HepG2 (cell line): ENCODE measurements around the gene HDLBP. TPM values are rescaled to one million over a fixed set of nuclear protein-coding genes. Genes with fewer than 3 reads are reported as not detected.

ENCODE experiments used
- ATAC-seq: fragments of 200-7000 bp; cut with Tn5 transposase; 3 replicates; pipeline ENCODE4 v1.9.1; 2020; ENCODE audit warnings: mild to moderate bottlenecking, moderate library complexity
- BruUV-seq: library from RNA; stranded (reverse); fragments of 400-500 nt; replicated peaks from 2 replicates; lab custom pipeline; 2021; lab: Mats Ljungman, UMichigan
- CTCF ChIA-PET: fragments of 300-600 bp; formaldehyde crosslinking; extraction: SDS; loops from one replicate; lab custom pipeline; 2021; ENCODE audit warnings: low total read pairs, inconsistent platforms, low intra/inter-chr PET ratio; lab: Yijun Ruan, JAX
- POLR2A ChIA-PET: fragments of 350-600 bp; sonication (Branson Sonifier 250); formaldehyde crosslinking; loops from one replicate; lab custom pipeline; 2020; ENCODE audit warnings: antibody characterized with exemption, inconsistent platforms; lab: Yijun Ruan, JAX
- DNase-seq: peaks from one replicate; pipeline ENCODE4 v3.0.0-alpha.2; 2015; ENCODE audit warnings: low spot score
- FAIRE-seq: peaks from 3 replicates; lab custom pipeline; 2011; peaks lifted over from hg19 to GRCh38; lab: Jason Lieb, UNC
- H2AFZ ChIP-seq: one replicate; pipeline ENCODE4 v1.6.1; 2011; ENCODE audit warnings: low read length, inconsistent platforms
- H3K27ac ChIP-seq: fragments of 300-600 bp; 3 replicates; pipeline ENCODE4 v1.8.0; 2011; ENCODE audit warnings: mixed run types, mild to moderate bottlenecking, mixed read lengths, low read length, inconsistent platforms; ENCODE audit not compliant: insufficient read depth; ENCODE audit errors: extremely low read length
- H3K27me3 ChIP-seq, 2 experiments: fragments of 200-600 bp in 1 of 2; 2 replicates in 1 of 2; 3 replicates in 1 of 2; pipeline versions ENCODE4 v1.6.0 to v1.8.0; 2011; ENCODE audit warnings: low read length in 2 of 2, mild to moderate bottlenecking in 2 of 2, moderate library complexity in 2 of 2, inconsistent platforms in 1 of 2; ENCODE audit not compliant: insufficient read depth in 2 of 2, control insufficient read depth in 1 of 2
- H3K36me3 ChIP-seq, 2 experiments: fragments of 200-600 bp in 1 of 2; replicated peaks in 1 of 2; 2 replicates in 1 of 2; 3 replicates in 1 of 2; pipeline versions ENCODE4 v1.5.1 to v1.8.0; 2011; ENCODE audit warnings: low read length in 2 of 2, inconsistent platforms in 1 of 2; ENCODE audit not compliant: insufficient read depth in 2 of 2, control insufficient read depth in 1 of 2
- H3K4me1 ChIP-seq: 2 replicates; pipeline ENCODE4 v1.5.1; 2012; ENCODE audit warnings: low read length, inconsistent platforms; ENCODE audit not compliant: insufficient read depth
- H3K4me2 ChIP-seq: 2 replicates; pipeline ENCODE4 v1.6.0; 2011; ENCODE audit warnings: low read depth, low read length, inconsistent platforms
- H3K4me3 ChIP-seq, 3 experiments: fragments of 200-600 bp in 1 of 3; sonication (generic), shearing (Covaris generic) in 1 of 3; replicated peaks in 1 of 3; 2 replicates each; pipeline ENCODE4 v1.5.1; 2011 to 2016; ENCODE audit warnings: low read length in 3 of 3, inconsistent platforms in 2 of 3, low read depth in 2 of 3, mild to moderate bottlenecking in 2 of 3, control low read depth in 1 of 3, mixed read lengths in 1 of 3; ENCODE audit not compliant: insufficient read depth in 1 of 3
- H3K79me2 ChIP-seq: one replicate; pipeline ENCODE4 v1.6.1; 2011; ENCODE audit warnings: low read length, inconsistent platforms; ENCODE audit not compliant: insufficient read depth
- H3K9ac ChIP-seq: 2 replicates; pipeline ENCODE4 v1.6.0; 2011; ENCODE audit warnings: mild to moderate bottlenecking, low read depth, low read length, inconsistent platforms; ENCODE audit not compliant: insufficient read depth
- H3K9me3 ChIP-seq: 2 replicates; pipeline ENCODE4 v1.5.1; 2012; ENCODE audit warnings: mild to moderate bottlenecking, low read length
- H4K20me1 ChIP-seq: 2 replicates; pipeline ENCODE4 v1.6.0; 2011; ENCODE audit warnings: inconsistent platforms, mild to moderate bottlenecking, low read length, moderate library complexity; ENCODE audit not compliant: insufficient read depth
- AFF4 ChIP-seq: sonication (generic); formaldehyde crosslinking; IDR thresholded peaks from 2 replicates; pipeline ENCODE4 v1.4.0; 2020; ENCODE audit warnings: missing genetic modification reagents
- EED ChIP-seq: sonication (generic); formaldehyde crosslinking; IDR thresholded peaks from 2 replicates; pipeline ENCODE4 v1.5.0; 2020; ENCODE audit warnings: mild to moderate bottlenecking, missing genetic modification reagents
- FOXJ3 ChIP-seq: sonication (generic); formaldehyde crosslinking; IDR thresholded peaks from 2 replicates; pipeline ENCODE4 v1.4.0; 2020; ENCODE audit warnings: missing genetic modification reagents, mild to moderate bottlenecking, borderline replicate concordance
- HNF4A ChIP-seq: sonication (generic); formaldehyde crosslinking; IDR thresholded peaks from 2 replicates; pipeline ENCODE4 v1.4.0; 2020; ENCODE audit warnings: missing genetic modification reagents
- MYNN ChIP-seq: sonication (generic); formaldehyde crosslinking; IDR thresholded peaks from 2 replicates; pipeline ENCODE4 v1.4.0; 2020; ENCODE audit warnings: mild to moderate bottlenecking, low read depth, missing genetic modification reagents
- RELA ChIP-seq: sonication (generic); formaldehyde crosslinking; IDR thresholded peaks from 2 replicates; pipeline ENCODE4 v1.4.0; 2020; ENCODE audit warnings: missing genetic modification reagents
- TEF ChIP-seq: sonication (generic); formaldehyde crosslinking; IDR thresholded peaks from 2 replicates; pipeline ENCODE4 v1.5.0; 2020; ENCODE audit warnings: missing genetic modification reagents
- ZNF354B ChIP-seq: sonication (generic); formaldehyde crosslinking; IDR thresholded peaks from 2 replicates; pipeline ENCODE4 v1.8.0; 2022; ENCODE audit warnings: mild to moderate bottlenecking, missing genetic modification reagents
- ZNF460 ChIP-seq: sonication (generic); formaldehyde crosslinking; IDR thresholded peaks from 2 replicates; pipeline ENCODE4 v1.5.1; 2020; ENCODE audit warnings: missing genetic modification reagents, mild to moderate bottlenecking, borderline replicate concordance
- ZNF780A ChIP-seq: sonication (generic); formaldehyde crosslinking; IDR thresholded peaks from 2 replicates; pipeline ENCODE4 v1.8.0; 2022; ENCODE audit warnings: mild to moderate bottlenecking, missing genetic modification reagents, moderate library complexity
- WGBS: methylation state at CpG from one replicate; pipeline ENCODE4 v1.1.6; 2017; ENCODE audit warnings: low lambda C conversion rate; 5-methylcytosine and 5-hydroxymethylcytosine counted together
- in situ Hi-C: cut with HindIII; loops from 2 replicates; pipeline ENCODE4 v1.10.0; 2017; ENCODE audit warnings: low pct_unique_long_range_greater_than_20kb; ENCODE audit not compliant: extremely low pct_ligation_motif_present
- intact Hi-C: fragments of 100-400 bp; cut with micrococcal nuclease; formaldehyde crosslinking; loops from one replicate; pipeline ENCODE4 v1.10.0; 2022; ENCODE audit not compliant: unreplicated experiment
- polyA plus RNA-seq, 8 experiments: library from polyadenylated mRNA; depleted of rRNA in 3 of 8; stranded (reverse) in 7 of 8; unstranded in 1 of 8; fragments of >200 nt; fragmentation: Illumina TruSeq in 4 of 8; extraction: Trizol in 4 of 8; gene quantifications; 2 replicates each; pipeline versions ENCODE4 v1.2.1 to v1.2.3, GENCODE V29; 2011 to 2016; ENCODE audit warnings: low read depth in 4 of 8, missing spikeins in 1 of 8, mixed read lengths in 1 of 8; ENCODE audit not compliant: insufficient read depth in 1 of 8
- total RNA-seq, 5 experiments: library from RNA; depleted of rRNA; stranded (reverse); fragments of >200 nt; fragmentation: Illumina TruSeq; extraction: Trizol; gene quantifications; 2 replicates each; pipeline ENCODE4 v1.2.3, GENCODE V29; 2016; ENCODE audit warnings: low read depth in 1 of 5
- TF ChIP-seq, protein P1 (sequence below): sonication (generic); formaldehyde crosslinking; IDR thresholded peaks from 2 replicates; pipeline ENCODE4 v1.4.0; 2020; ENCODE audit warnings: missing genetic modification reagents, mild to moderate bottlenecking, borderline replicate concordance
- TF ChIP-seq, protein P2 (sequence below): IDR thresholded peaks from 2 replicates; pipeline ENCODE4 v1.6.1; 2012; ENCODE audit warnings: inconsistent platforms

The HDLBP gene
- total and polyA plus RNA-seq, 2 of the 13 experiments (the other 11 are each of a cell fraction or from before 2014, with no cell fraction given): 464 to 707 TPM

GRCh38 chr2:241248897-241249296 is 66.6 kb downstream of the HDLBP start:
- peaks cover 80 to 99% of the 10 kb centered on the region in 2 experiments for H3K36me3 ChIP-seq
- peaks cover 6% of the 10 kb centered on the region for H3K79me2 ChIP-seq
- H2AFZ ChIP-seq: no peak overlapping the region
- TF ChIP-seq FOXJ3 (CRISPR knock-in tag): no peak
- TF ChIP-seq TEF (CRISPR knock-in tag): no peak
- no peak for TF ChIP-seq EED (CRISPR knock-in tag)
- no peak for TF ChIP-seq ZNF460 (CRISPR knock-in tag)
- TF ChIP-seq AFF4 (CRISPR knock-in tag): no peak
- TF ChIP-seq ZNF354B (CRISPR knock-in tag): no peak
- TF ChIP-seq, protein P1, sequence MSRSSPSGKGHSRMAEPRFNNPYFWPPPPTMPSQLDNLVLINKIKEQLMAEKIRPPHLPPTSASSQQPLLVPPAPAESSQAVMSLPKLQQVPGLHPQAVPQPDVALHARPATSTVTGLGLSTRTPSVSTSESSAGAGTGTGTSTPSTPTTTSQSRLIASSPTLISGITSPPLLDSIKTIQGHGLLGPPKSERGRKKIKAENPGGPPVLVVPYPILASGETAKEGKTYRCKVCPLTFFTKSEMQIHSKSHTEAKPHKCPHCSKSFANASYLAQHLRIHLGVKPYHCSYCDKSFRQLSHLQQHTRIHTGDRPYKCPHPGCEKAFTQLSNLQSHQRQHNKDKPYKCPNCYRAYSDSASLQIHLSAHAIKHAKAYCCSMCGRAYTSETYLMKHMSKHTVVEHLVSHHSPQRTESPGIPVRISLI (CRISPR knock-in tag): no peak
- TF ChIP-seq RELA (CRISPR knock-in tag): no peak
- TF ChIP-seq MYNN: no peak
- no peak for TF ChIP-seq ZNF780A (CRISPR knock-in tag)
- TF ChIP-seq, protein P2, sequence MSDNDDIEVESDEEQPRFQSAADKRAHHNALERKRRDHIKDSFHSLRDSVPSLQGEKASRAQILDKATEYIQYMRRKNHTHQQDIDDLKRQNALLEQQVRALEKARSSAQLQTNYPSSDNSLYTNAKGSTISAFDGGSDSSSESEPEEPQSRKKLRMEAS: no peak
- TF ChIP-seq HNF4A (CRISPR knock-in tag): no peak
- TF ChIP-seq, all 625 proteins: peak for 0
- no peak overlapping the region for H3K27ac ChIP-seq
- H3K4me3 ChIP-seq: no peak overlapping the region
- WGBS: 96% methylated on average over 6 of the region's 6 CpGs
- FAIRE-seq (no peak), ATAC-seq (no peak), DNase-seq (no peak)
- intact Hi-C loops (no loop called here), in situ Hi-C loops (no loop called here)
- H3K27me3 ChIP-seq: no peaks in the 10 kb centered on the region
- H3K4me2 ChIP-seq: no peak overlapping the region
- ChIA-PET CTCF (no interaction called here), POLR2A (no interaction called here)
- peaks cover 18% of the 10 kb centered on the region; the same call in 1 of the 2 replicates for H4K20me1 ChIP-seq
- H3K4me1 ChIP-seq: no peaks in the 10 kb centered on the region
- BruUV-seq: no TSS peak
- H3K9me3 ChIP-seq: no peaks in the 10 kb centered on the region
- no peak overlapping the region for H3K9ac ChIP-seq
